A172 (cell line): ENCODE data around the gene LRIG1. TPM values are rescaled to one million over a fixed set of nuclear protein-coding genes. Genes with fewer than 3 reads are reported as not detected.

ENCODE experiments used
- DNase-seq: peaks from one replicate; pipeline ENCODE4 v3.0.0-alpha.2; 2015; ENCODE audit warnings: low spot score
- total RNA-seq: library from RNA; depleted of rRNA; stranded (reverse); fragments of >200 nt; shearing (Covaris generic); gene quantifications from 2 replicates; pipeline ENCODE4 v1.2.3, GENCODE V29; 2014

Gene LRIG1
- total RNA-seq, 1 experiment from 2014 or later, result 32.0 TPM

- no peak for DNase-seq
Observed at GRCh38 chr3:66506154-66506553, 5.3 kb upstream of the LRIG1 start.

- no peak for DNase-seq
Observed at GRCh38 chr3:66504850-66505641, 4.2 kb upstream of the LRIG1 start.

- DNase-seq, result no peak
Observed at GRCh38 chr3:66502981-66503380, 2.2 kb upstream of the LRIG1 start.

GRCh38 chr3:66502245-66502874 is 1.5 kb upstream of the LRIG1 start:
- no peak for DNase-seq

GRCh38 chr3:66501483-66502244 is 842 bp upstream of the LRIG1 start:
- no peak for DNase-seq

GRCh38 chr3:66499881-66500575 is 794 bp downstream of the LRIG1 start:
- DNase-seq, result no peak

- no peak for DNase-seq
Observed at GRCh38 chr3:66498687-66499621, 1.9 kb downstream of the LRIG1 start.

- DNase-seq, result no peak
Observed at GRCh38 chr3:66497985-66498671, 2.7 kb downstream of the LRIG1 start.

- no peak for DNase-seq
Observed at GRCh38 chr3:66497288-66497984, 3.4 kb downstream of the LRIG1 start.

GRCh38 chr3:66496746-66497145 is 4.1 kb downstream of the LRIG1 start:
- no peak for DNase-seq

GRCh38 chr3:66496301-66496700 is 4.5 kb downstream of the LRIG1 start:
- DNase-seq, result no peak

- DNase-seq, result no peak
Observed at GRCh38 chr3:66495668-66496045, 5.2 kb downstream of the LRIG1 start.

- no peak for DNase-seq
Observed at GRCh38 chr3:66494959-66495667, 5.7 kb downstream of the LRIG1 start.

- no peak for DNase-seq
Observed at GRCh38 chr3:66493458-66494099, 7.2 kb downstream of the LRIG1 start.

- DNase-seq, result no peak
Observed at GRCh38 chr3:66492672-66493071, 8.2 kb downstream of the LRIG1 start.

GRCh38 chr3:66492071-66492470 is 8.8 kb downstream of the LRIG1 start:
- DNase-seq, result no peak

- no peak for DNase-seq
Observed at GRCh38 chr3:66490984-66491383, 9.8 kb downstream of the LRIG1 start.

GRCh38 chr3:66490214-66490613 is 10.6 kb downstream of the LRIG1 start:
- DNase-seq, result no peak

- DNase-seq, result no peak
Observed at GRCh38 chr3:66489581-66489980, 11.2 kb downstream of the LRIG1 start.
